HG02884 (cell line): Measurements from ENCODE around the gene ABCA4.
"Not testable (repeated sequence)": the region's sequence is repeated elsewhere in the genome, so short reads cannot be mapped to it uniquely, and the experiment has no call there.

ENCODE experiments used
- ATAC-seq: cut with Tn5 transposase; IDR thresholded peaks from one replicate; pipeline ENCODE4 v1.9.1; 2021; ENCODE audit warnings: mild to moderate bottlenecking, moderate library complexity; ENCODE audit not compliant: unreplicated experiment

Gene ABCA4

GRCh38 chr1:94120991-94121390, at the start of gene ABCA4:
Gene ABCA4 (minus strand): TSS chr1:94121148. CDS start chr1:94121045, 103 bp downstream.
- no peak for ATAC-seq

DNA sequence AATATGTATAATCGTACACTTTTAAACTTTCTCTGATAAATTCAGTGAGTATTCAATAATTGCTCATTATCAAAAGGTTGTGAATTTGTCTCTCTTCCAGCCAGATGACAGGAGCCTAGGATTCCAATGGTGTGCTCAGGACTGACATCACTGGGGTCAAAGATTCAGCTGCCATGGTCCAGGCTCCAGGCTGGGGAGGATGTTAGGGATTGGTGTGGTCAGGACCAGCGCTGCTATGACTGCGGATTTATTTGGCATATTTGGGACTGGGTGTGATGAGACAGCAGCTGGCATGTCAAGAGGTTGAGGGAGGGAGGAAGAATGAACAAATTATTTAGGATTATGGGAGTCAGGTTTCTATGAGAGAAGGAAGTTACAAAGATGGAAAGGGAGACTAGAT, 48.2 kb upstream of the ABCA4 start:
- ATAC-seq, result no peak

- no peak for ATAC-seq
Measured at GRCh38 chr1:94165843-94166242, 44.9 kb upstream of the ABCA4 start.

- ATAC-seq, result not testable (repeated sequence)
Measured at GRCh38 chr1:94164885-94165284, 43.9 kb upstream of the ABCA4 start.

GRCh38 chr1:94164121-94164520, 43.2 kb upstream of the ABCA4 start:
- ATAC-seq, result not testable (repeated sequence)

DNA sequence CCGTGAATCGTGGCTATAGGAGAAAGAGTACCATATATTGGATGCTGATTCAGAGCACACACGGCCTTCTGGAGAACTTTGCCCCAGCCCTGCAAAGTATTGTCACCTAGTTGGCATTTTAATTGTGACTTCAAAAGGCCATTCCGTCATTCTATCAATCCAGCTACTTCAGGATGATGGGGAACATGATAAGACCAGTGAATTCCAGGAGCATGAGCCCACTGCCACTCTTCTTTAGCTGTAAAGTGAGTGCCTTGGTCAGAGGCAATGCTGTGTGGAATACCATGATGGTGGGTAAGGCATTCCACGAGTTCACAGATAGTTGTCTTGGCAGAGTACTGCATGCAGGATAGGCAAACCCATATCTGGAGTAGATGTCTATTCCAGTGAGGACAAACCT, 42.3 kb upstream of the ABCA4 start:
- not testable (repeated sequence) for ATAC-seq

DNA sequence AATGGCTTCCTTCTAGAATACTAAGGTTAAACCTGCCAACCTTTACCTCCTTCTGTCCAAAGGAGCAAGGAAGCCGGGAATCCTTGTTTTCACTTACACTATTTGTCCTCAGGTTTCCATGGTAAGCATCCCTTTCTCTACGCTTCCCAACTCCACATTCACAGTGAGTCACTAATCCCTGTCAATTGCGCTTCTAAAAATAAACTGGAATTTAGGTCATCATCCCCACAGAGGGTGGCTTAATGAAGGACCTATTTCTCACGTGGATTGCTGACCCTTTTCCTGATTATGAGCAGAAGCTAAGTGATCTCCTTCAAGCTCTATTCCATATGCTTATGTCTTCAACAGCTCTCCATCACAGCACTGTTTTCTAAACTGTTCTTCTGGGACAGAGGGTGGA, 39.9 kb upstream of the ABCA4 start:
- no peak for ATAC-seq

DNA sequence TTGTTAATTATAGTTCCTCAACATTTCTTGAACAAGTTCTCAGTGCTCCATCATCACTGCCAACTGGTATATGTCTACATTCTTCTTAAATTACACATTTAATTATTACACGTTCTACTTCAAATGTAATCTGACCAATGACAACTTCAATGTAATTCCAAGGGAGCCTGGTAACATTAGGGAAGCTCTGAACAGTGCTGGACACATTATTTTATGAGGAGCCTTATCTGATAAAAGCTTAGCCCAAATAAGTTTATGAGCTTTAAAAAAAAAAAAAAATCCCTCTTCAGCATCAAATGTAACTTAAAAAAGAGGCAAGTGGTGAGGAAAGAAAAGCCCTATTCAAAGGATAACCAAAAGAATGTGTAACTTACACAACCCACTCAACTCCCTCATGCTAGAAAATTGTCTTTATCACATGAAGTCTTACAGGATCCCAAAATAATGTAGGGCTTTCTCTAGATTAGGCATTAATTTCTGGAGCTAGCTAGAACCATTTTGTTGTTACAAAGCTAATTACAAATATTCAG, 35.2 kb upstream of the ABCA4 start:
- no peak for ATAC-seq

GRCh38 chr1:94154989-94155388, 34.0 kb upstream of the ABCA4 start:
- no peak for ATAC-seq

- ATAC-seq, result no peak
Measured at GRCh38 chr1:94153133-94153532, 32.2 kb upstream of the ABCA4 start.

- ATAC-seq, result not testable (repeated sequence)
Measured at GRCh38 chr1:94149166-94149565, 28.2 kb upstream of the ABCA4 start.

- no peak for ATAC-seq
Measured at GRCh38 chr1:94146273-94146672, 25.3 kb upstream of the ABCA4 start.

DNA sequence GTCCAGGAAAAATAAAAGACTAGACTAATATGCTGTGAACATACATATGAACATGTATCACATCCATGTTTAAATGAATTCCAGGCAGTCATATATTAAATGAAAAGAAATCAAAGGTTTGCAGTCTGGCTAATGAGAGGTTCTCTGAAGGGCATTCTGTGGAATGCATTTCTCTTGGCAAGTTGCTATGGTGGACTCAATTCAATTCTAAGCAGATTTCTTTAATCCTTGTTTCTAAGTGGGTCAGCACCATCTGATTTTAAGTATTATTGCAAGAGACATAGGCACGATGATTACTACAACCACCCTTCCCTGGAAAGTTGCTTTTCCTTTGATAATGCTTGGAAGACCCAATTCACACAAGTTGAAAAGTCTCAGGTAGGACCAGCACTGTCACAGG, 23.9 kb upstream of the ABCA4 start:
- ATAC-seq, result no peak

DNA sequence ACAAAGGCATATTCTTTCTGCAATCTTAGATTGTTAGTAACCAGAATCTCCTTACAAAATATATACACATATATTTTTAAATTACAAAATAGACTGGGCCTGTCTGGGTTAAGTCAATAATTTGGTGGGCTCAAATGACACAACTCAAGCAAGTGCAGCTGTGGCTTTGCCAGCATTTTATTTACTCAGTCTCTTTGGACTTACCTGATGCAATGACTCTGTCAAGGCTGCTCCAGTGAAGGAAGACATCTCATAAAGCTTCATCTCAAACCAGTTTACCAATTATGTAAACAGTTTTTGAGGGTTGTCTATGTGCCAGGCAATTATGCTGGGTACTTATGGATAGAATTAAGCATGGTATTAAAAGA, 22.8 kb upstream of the ABCA4 start:
- ATAC-seq, result no peak

- ATAC-seq, result no peak
Measured at GRCh38 chr1:94143173-94143808, 22.3 kb upstream of the ABCA4 start.

DNA sequence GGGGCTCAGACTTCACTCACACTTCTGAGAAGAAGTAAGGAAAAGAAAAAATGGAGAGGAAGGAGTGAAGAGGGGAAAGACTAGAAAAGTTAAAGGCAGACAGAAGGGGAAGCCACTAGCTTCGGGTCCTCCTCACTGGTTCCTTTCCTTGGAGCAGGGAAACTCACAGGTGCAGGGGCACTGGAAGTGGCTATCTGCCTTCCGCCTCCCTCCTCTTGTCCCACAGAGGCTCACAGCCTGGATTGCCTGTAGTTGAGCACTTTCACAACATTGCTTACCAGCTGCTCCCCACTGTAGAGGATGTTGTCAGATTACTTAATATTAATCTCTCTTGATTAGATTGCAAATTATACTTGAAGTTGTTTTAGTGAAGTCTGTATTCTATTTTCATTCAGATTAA, 21.6 kb upstream of the ABCA4 start:
- no peak for ATAC-seq

DNA sequence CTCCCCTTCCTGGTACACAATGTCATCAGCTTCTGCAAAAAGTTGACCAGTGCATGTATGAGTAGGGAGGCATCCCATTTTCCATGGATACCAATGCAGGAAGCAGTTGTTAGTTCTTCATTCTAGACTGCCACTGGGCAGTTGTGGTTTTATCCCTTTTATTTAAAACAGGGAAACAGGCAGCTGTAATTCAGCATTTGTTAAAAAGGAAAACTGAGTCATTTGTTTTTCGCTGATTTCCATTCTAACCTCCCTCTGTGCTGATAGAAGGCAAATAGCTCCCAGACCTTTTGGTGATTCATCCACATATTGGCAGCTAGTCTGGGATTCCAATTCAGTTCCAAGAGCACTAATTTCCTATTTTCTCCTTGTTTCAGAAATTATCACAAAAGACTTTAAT, 21.1 kb upstream of the ABCA4 start:
- ATAC-seq, result no peak

DNA sequence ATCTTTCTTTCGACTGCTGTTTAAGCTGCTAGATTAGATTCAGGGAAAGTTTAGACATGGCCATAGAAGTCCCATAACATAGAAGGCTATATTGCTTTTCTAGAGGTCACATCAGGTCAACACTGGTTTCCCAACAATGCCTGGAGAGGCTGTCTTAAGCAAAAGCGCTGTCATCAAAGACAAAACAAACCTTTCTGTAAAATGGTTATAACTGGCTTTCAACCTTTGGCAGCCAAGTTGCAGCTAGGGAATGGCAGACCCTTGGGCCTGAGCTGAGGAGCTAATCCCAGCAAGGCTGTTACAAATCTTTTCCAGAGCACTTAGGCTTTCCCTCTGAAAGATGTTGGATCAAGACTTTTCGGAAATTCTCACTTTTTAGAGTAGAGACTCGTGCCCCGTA, 11.2 kb upstream of the ABCA4 start:
- ATAC-seq, result no peak

DNA sequence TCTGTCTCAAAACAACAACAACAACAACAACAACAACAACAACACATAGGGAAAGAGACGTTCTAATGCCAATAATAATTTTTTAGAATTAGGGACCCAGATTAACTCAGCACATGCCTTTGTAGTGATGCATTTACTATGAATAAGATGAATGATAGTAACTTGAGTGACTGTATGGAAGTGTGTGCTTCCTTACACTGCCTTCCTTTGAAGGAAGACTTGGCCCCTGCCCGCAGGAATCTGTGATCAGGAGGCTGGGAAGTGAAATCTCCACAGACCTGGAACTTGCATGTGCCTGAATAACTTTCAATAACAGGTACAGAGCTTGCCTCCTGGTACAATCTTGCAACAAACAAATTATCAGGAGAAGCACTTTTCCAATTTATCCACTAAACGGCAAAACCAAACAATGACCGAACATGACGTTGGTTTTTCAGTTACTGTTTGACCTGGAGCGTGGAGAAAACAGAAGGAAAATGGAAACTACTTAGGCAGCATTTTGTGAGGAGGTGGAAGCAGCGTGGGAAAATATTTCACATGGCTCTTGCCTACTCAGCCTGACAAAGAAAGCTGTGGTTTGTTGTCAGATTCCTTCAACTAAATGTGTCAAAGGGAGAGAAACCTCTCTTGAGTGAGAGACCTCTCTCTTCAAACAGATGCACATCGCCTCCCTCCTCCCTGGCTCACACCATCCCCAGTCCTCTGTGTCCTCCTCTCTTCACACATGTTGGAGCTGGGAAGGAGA, 10.1 kb upstream of the ABCA4 start:
- ATAC-seq, result no peak

- ATAC-seq, result no peak
Measured at GRCh38 chr1:94126651-94127050, 5.7 kb upstream of the ABCA4 start.

DNA sequence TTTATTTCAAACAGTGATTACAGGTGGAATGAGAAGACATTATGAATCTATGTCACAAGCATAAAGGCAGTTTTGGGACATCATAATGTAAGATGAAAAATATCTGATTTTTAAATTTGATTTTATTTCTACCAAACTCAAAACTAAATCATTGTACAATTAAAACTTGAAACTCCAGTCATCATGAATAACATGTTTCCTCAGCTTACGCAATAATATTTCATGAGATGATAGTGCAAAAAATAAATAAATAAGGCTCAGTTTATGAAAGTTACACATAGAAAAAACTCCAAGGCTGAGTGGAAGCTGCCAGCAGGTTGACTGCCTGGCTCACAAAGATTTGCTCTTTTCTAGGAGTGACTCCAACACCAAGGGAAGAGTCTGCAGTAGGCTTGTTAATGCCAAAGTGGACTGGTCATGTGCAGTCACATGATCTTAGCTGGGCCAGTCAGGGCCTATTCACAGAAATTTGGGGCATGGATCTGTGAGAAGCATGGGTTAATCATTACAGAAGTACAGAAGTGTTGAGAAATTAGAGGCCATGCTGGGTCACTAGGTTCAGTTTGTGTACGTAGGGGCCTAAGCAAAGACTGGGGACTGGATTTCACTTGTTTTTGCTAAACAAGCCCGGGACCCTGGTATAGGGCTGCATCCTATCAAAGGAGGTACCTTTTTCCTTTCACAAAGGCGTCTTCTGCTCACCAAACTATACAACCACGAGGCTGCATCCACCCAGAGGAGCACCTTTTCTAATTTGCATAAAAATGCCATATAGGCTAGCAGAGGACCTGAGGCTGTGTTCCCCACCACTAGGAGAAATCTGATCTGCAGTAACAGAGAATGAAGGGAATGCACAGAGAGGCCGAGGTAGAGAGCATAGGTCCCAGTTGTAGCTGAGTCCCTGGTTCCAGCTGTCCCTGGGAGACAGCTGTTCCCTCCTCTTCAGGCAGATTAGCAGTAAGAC, 4.9 kb upstream of the ABCA4 start:
- no peak for ATAC-seq
